K562 (cell line): ENCODE data around the gene EPHB6. TPM values are rescaled to one million over a fixed set of nuclear protein-coding genes. Genes with fewer than 3 reads are reported as not detected.

Experiments used
- ATAC-seq: fragments of 200-7000 bp; cut with Tn5 transposase; 3 replicates; pipeline ENCODE4 v1.9.1; 2020; ENCODE audit warnings: moderate library complexity
- BruUV-seq: library from RNA; stranded (reverse); fragments of 400-500 nt; replicated peaks from 2 replicates; lab custom pipeline; 2021; lab: Mats Ljungman, UMichigan
- CTCF ChIA-PET: fragments of 300-600 bp; formaldehyde crosslinking; extraction: SDS; loops from one replicate; lab custom pipeline; 2021; ENCODE audit warnings: low intra/inter-chr PET ratio; lab: Yijun Ruan, JAX
- POLR2A ChIA-PET: fragments of 300-600, 350-650 bp; sonication (Branson Sonifier 250); formaldehyde crosslinking; extraction: SDS; loops from one replicate; lab custom pipeline; 2021; ENCODE audit warnings: antibody characterized with exemption, inconsistent platforms; lab: Yijun Ruan, JAX
- DNase-seq, 4 experiments: peaks; one replicate each; pipeline versions ENCODE4 v3.0.0 to v3.0.0-alpha.2; 2011 to 2018; ENCODE audit warnings: low spot score in 3 of 4, mixed read lengths in 3 of 4; ENCODE audit errors: extremely low read depth in 1 of 4
- FAIRE-seq: peaks from 2 replicates; lab custom pipeline; 2011; peaks lifted over from hg19 to GRCh38; lab: Jason Lieb, UNC
- H2AFZ ChIP-seq: 2 replicates; pipeline ENCODE4 v1.6.0; 2011; ENCODE audit warnings: low read depth, low read length, control low read depth, inconsistent platforms
- H3K27ac ChIP-seq: fragments of 200-600 bp; 3 replicates; pipeline ENCODE4 v1.8.0; 2011; ENCODE audit warnings: low read depth, mild to moderate bottlenecking, control low read depth, inconsistent platforms, low read length, moderate library complexity, mixed read lengths; ENCODE audit errors: extremely low read depth
- H3K27me3 ChIP-seq, 2 experiments: fragments of 300-600 bp in 1 of 2; 2 replicates in 1 of 2; 3 replicates in 1 of 2; pipeline versions ENCODE4 v1.6.0 to v1.8.0; 2011; ENCODE audit warnings: inconsistent platforms in 2 of 2, low read length in 2 of 2, mild to moderate bottlenecking in 1 of 2, mixed read lengths in 1 of 2, moderate library complexity in 1 of 2; ENCODE audit not compliant: control insufficient read depth in 2 of 2, insufficient read depth in 2 of 2
- H3K36me3 ChIP-seq: fragments of 300-600 bp; 3 replicates; pipeline ENCODE4 v1.8.0; 2011; ENCODE audit warnings: mild to moderate bottlenecking, low read length, inconsistent platforms; ENCODE audit not compliant: control insufficient read depth, insufficient read depth
- H3K4me1 ChIP-seq, 2 experiments: fragments of 200-600 bp in 1 of 2; replicated peaks in 1 of 2; 2 replicates in 1 of 2; 3 replicates in 1 of 2; pipeline versions ENCODE4 v1.5.1 to v1.8.0; 2011; ENCODE audit warnings: inconsistent platforms in 2 of 2, low read length in 2 of 2, mild to moderate bottlenecking in 1 of 2, mixed read lengths in 1 of 2, moderate library complexity in 1 of 2; ENCODE audit not compliant: control insufficient read depth in 2 of 2, insufficient read depth in 2 of 2
- H3K4me2 ChIP-seq: 2 replicates; pipeline ENCODE4 v1.6.1; 2011; ENCODE audit warnings: low read length, control low read depth, inconsistent platforms, mixed read lengths; ENCODE audit not compliant: insufficient read depth
- H3K4me3 ChIP-seq: fragments of 200-600 bp; sonication (generic), shearing (Covaris generic); 2 replicates; pipeline ENCODE4 v1.5.1; 2016; ENCODE audit warnings: control low read depth, inconsistent platforms
- H3K79me2 ChIP-seq: fragments of 200-600 bp; 3 replicates; pipeline ENCODE4 v1.8.0; 2011; ENCODE audit warnings: low read length, inconsistent platforms; ENCODE audit not compliant: control insufficient read depth, insufficient read depth
- H3K9ac ChIP-seq, 2 experiments: 2 replicates each; pipeline versions ENCODE4 v1.6.0 to v1.6.1; 2011; ENCODE audit warnings: low read depth in 2 of 2, low read length in 2 of 2, control low read depth in 1 of 2, inconsistent platforms in 1 of 2, mild to moderate bottlenecking in 1 of 2, mixed read lengths in 1 of 2; ENCODE audit not compliant: insufficient read depth in 1 of 2
- H3K9me1 ChIP-seq: one replicate; pipeline ENCODE4 v1.6.0; 2011; ENCODE audit warnings: inconsistent platforms, mild to moderate bottlenecking, low read length, moderate library complexity; ENCODE audit not compliant: control insufficient read depth, insufficient read depth
- H3K9me3 ChIP-seq: replicated peaks from 2 replicates; pipeline ENCODE4 v1.5.1; 2011; ENCODE audit warnings: low read depth, low read length, inconsistent platforms; ENCODE audit not compliant: control insufficient read depth, insufficient read depth
- H4K20me1 ChIP-seq: replicated peaks from 2 replicates; pipeline ENCODE4 v1.6.1; 2011; ENCODE audit warnings: low read length, inconsistent platforms, mixed read lengths; ENCODE audit not compliant: control insufficient read depth, insufficient read depth
- DMBX1 ChIP-seq: fragments of 250-450 bp; sonication (Bioruptor Pico); IDR thresholded peaks from 2 replicates; pipeline ENCODE4 v1.8.0; 2022; ENCODE audit warnings: inconsistent platforms, mild to moderate bottlenecking, moderate library complexity, borderline replicate concordance
- PHF8 ChIP-seq: fragments of 200-600 bp; sonication (generic); IDR thresholded peaks from 2 replicates; pipeline ENCODE4 v1.6.1; 2012; ENCODE audit warnings: mixed run types, mild to moderate bottlenecking, inconsistent platforms, low read length, moderate library complexity, borderline replicate concordance
- RBFOX2 ChIP-seq: fragments of 200-400 bp; formaldehyde crosslinking; IDR thresholded peaks from 2 replicates; pipeline ENCODE4 v1.6.1; 2017; ENCODE audit warnings: low read depth, mild to moderate bottlenecking, low read length, moderate library complexity
- SNIP1 ChIP-seq: fragments of 450-650 bp; IDR thresholded peaks from 2 replicates; pipeline ENCODE4 v1.7.1; 2017; ENCODE audit warnings: low read depth, mild to moderate bottlenecking
- TBL1XR1 ChIP-seq, 2 experiments: IDR thresholded peaks; 2 replicates each; pipeline ENCODE4 v1.6.1; 2012; ENCODE audit warnings: improper control_type of control experiment in 2 of 2, low read length in 2 of 2, mild to moderate bottlenecking in 1 of 2
- ZFP1 ChIP-seq: fragments of 450-650 bp; formaldehyde crosslinking; IDR thresholded peaks from 2 replicates; pipeline ENCODE4 v1.4.0; 2020; ENCODE audit warnings: mild to moderate bottlenecking, mixed read lengths
- ZNF134 ChIP-seq: fragments of 250-450 bp; sonication (Bioruptor Pico); conservative IDR thresholded peaks from 2 replicates; pipeline ENCODE4 v1.4.0; 2020
- WGBS: fragments of 100-300 bp; shearing (Covaris generic); methylation state at CpG from one replicate; pipeline ENCODE4 v1.1.6; 2016; ENCODE audit warnings: low coverage, mixed read lengths; ENCODE audit not compliant: insufficient coverage; ENCODE audit errors: missing lambda C conversion rate; 5-methylcytosine and 5-hydroxymethylcytosine counted together
- in situ Hi-C: fragments of 300-500 bp; cut with MboI; formaldehyde crosslinking; loops from 4 replicates; pipeline ENCODE4 v1.15.0; 2018; ENCODE audit warnings: inconsistent platforms, mixed read lengths
- intact Hi-C: fragments of 100-400 bp; cut with micrococcal nuclease; formaldehyde crosslinking; loops from 2 replicates; pipeline ENCODE4 v1.14.2; 2022
- polyA plus RNA-seq, 8 experiments: library from polyadenylated mRNA; depleted of rRNA in 4 of 8; stranded (reverse) in 5 of 8; unstranded in 3 of 8; fragments of >200 nt; fragmentation: Nextera tagmentation in 2 of 8; fragmentation: Illumina TruSeq in 1 of 8; extraction: Ambion mirVana in 2 of 8; extraction: Trizol in 1 of 8; gene quantifications; 2 replicates each; pipeline versions ENCODE4 v1.2.1 to v1.2.3, GENCODE V29; 2011 to 2014; ENCODE audit warnings: inconsistent platforms in 1 of 8, missing spikeins in 1 of 8
- total RNA-seq, 7 experiments: library from RNA; depleted of rRNA in 6 of 7; stranded (reverse); fragments of >200 nt in 6 of 7; fragmentation: Illumina TruSeq in 2 of 7; extraction: Trizol in 2 of 7; gene quantifications; 2 replicates each; pipeline versions ENCODE4 v1.2.1 to v1.2.3, GENCODE V29; 2011 to 2021; ENCODE audit warnings: low replicate concordance in 1 of 7
- TF ChIP-seq, protein P1 (sequence below), 2 experiments: IDR thresholded peaks; 2 replicates each; pipeline ENCODE4 v1.6.1; 2011; ENCODE audit warnings: borderline replicate concordance in 1 of 2, control low read depth in 1 of 2, low read depth in 1 of 2, low read length in 1 of 2, mild to moderate bottlenecking in 1 of 2, mixed read lengths in 1 of 2, moderate library complexity in 1 of 2; ENCODE audit not compliant: insufficient read depth in 1 of 2, insufficient read length in 1 of 2, poor library complexity in 1 of 2, severe bottlenecking in 1 of 2; ENCODE audit errors: extremely low read depth in 1 of 2
- TF ChIP-seq, protein P2 (sequence below): sonication (generic); formaldehyde crosslinking; IDR thresholded peaks from 2 replicates; pipeline ENCODE4 v1.8.0; 2022; ENCODE audit warnings: mild to moderate bottlenecking, missing genetic modification reagents
- TF ChIP-seq, protein P3 (sequence below): fragments of 450-650 bp; IDR thresholded peaks from 2 replicates; pipeline ENCODE4 v1.6.1; 2016; ENCODE audit warnings: mild to moderate bottlenecking, moderate library complexity

EPHB6 gene
- total and polyA plus RNA-seq, 9 of the 15 experiments (the other 6 are each of a cell fraction or from before 2014, with no cell fraction given), result 1.4 to 123 (median 7.6) TPM

DNA sequence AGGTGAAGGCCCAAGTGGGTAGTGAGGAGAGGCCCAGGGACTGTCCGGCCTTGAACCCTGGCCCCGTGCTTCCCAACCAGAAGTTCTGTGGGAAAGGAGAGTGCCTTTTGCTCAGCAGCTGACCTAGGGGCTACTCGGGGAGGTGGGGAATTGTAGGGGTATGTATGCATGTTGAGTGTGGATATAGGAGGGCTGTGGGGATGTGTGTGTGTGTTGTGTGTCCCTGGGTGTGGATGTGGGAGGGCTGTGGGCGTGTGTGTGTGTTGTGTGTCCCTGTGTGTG lies 12.2 kb downstream of the EPHB6 start:
- ATAC-seq (no peak), FAIRE-seq (no peak), DNase-seq (no peak)
- 7% methylated on average over 4 of the region's 4 CpGs for WGBS
- intact Hi-C loops, result no loop called here
- H3K4me2 ChIP-seq, result no peak overlapping the region
- H3K79me2 ChIP-seq, result no peaks in the 10 kb centered on the region
- H3K36me3 ChIP-seq, result no peaks in the 10 kb centered on the region
- H3K27me3 ChIP-seq, result peaks cover 8 to 69% of the 10 kb centered on the region in 2 experiments; a peak in 4 of 5 replicates
- in situ Hi-C loops, result no loop called here
- BruUV-seq, result no TSS peak
- H4K20me1 ChIP-seq, result peaks cover 4% of the 10 kb centered on the region; the same call in 1 of the 2 replicates
- H2AFZ ChIP-seq, result no peak overlapping the region
- H3K9me3 ChIP-seq, result no peaks in the 10 kb centered on the region
- CTCF ChIA-PET, result interaction anchor here (1.0 to 2.0 kb wide), 2 partner anchors 13 to 56 kb away, joined by 3 to 15 read pairs; partner anchors contain the start of gene EPHB6
- no peak overlapping the region for H3K9ac ChIP-seq
- no peak overlapping the region for H3K27ac ChIP-seq
- POLR2A ChIA-PET, result no interaction called here
- H3K4me1 ChIP-seq, result peaks cover 0 to 30% of the 10 kb centered on the region in 2 experiments; a peak in 1 of 5 replicates
- no peaks in the 10 kb centered on the region for H3K9me1 ChIP-seq
- H3K4me3 ChIP-seq, result no peak overlapping the region
- TF ChIP-seq, protein P1, sequence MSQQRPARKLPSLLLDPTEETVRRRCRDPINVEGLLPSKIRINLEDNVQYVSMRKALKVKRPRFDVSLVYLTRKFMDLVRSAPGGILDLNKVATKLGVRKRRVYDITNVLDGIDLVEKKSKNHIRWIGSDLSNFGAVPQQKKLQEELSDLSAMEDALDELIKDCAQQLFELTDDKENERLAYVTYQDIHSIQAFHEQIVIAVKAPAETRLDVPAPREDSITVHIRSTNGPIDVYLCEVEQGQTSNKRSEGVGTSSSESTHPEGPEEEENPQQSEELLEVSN (IDR thresholded peaks at IDR 0.05; ENCODE audit: borderline replicate concordance in 1 of 2, extremely low read depth in 1 of 2, insufficient read depth in 1 of 2, insufficient read length in 1 of 2, low read depth in 1 of 2, low read length in 1 of 2, poor library complexity in 1 of 2, severe bottlenecking in 1 of 2), result no peak
- TF ChIP-seq RBFOX2 (no peak), ZFP1 (no peak), PHF8 (no peak), ZNF134 (no peak), DMBX1 (CRISPR knock-in tag) (no peak), TBL1XR1 (IDR thresholded peaks at IDR 0.05; ENCODE audit: low read length in 2 of 2) (no peak), SNIP1 (no peak)
- TF ChIP-seq, protein P2, sequence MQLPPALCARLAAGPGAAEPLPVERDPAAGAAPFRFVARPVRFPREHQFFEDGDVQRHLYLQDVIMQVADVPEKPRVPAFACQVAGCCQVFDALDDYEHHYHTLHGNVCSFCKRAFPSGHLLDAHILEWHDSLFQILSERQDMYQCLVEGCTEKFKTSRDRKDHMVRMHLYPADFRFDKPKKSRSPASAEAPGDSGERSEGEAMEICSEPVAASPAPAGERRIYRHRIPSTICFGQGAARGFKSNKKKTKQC, result no peak
- TF ChIP-seq, protein P3, sequence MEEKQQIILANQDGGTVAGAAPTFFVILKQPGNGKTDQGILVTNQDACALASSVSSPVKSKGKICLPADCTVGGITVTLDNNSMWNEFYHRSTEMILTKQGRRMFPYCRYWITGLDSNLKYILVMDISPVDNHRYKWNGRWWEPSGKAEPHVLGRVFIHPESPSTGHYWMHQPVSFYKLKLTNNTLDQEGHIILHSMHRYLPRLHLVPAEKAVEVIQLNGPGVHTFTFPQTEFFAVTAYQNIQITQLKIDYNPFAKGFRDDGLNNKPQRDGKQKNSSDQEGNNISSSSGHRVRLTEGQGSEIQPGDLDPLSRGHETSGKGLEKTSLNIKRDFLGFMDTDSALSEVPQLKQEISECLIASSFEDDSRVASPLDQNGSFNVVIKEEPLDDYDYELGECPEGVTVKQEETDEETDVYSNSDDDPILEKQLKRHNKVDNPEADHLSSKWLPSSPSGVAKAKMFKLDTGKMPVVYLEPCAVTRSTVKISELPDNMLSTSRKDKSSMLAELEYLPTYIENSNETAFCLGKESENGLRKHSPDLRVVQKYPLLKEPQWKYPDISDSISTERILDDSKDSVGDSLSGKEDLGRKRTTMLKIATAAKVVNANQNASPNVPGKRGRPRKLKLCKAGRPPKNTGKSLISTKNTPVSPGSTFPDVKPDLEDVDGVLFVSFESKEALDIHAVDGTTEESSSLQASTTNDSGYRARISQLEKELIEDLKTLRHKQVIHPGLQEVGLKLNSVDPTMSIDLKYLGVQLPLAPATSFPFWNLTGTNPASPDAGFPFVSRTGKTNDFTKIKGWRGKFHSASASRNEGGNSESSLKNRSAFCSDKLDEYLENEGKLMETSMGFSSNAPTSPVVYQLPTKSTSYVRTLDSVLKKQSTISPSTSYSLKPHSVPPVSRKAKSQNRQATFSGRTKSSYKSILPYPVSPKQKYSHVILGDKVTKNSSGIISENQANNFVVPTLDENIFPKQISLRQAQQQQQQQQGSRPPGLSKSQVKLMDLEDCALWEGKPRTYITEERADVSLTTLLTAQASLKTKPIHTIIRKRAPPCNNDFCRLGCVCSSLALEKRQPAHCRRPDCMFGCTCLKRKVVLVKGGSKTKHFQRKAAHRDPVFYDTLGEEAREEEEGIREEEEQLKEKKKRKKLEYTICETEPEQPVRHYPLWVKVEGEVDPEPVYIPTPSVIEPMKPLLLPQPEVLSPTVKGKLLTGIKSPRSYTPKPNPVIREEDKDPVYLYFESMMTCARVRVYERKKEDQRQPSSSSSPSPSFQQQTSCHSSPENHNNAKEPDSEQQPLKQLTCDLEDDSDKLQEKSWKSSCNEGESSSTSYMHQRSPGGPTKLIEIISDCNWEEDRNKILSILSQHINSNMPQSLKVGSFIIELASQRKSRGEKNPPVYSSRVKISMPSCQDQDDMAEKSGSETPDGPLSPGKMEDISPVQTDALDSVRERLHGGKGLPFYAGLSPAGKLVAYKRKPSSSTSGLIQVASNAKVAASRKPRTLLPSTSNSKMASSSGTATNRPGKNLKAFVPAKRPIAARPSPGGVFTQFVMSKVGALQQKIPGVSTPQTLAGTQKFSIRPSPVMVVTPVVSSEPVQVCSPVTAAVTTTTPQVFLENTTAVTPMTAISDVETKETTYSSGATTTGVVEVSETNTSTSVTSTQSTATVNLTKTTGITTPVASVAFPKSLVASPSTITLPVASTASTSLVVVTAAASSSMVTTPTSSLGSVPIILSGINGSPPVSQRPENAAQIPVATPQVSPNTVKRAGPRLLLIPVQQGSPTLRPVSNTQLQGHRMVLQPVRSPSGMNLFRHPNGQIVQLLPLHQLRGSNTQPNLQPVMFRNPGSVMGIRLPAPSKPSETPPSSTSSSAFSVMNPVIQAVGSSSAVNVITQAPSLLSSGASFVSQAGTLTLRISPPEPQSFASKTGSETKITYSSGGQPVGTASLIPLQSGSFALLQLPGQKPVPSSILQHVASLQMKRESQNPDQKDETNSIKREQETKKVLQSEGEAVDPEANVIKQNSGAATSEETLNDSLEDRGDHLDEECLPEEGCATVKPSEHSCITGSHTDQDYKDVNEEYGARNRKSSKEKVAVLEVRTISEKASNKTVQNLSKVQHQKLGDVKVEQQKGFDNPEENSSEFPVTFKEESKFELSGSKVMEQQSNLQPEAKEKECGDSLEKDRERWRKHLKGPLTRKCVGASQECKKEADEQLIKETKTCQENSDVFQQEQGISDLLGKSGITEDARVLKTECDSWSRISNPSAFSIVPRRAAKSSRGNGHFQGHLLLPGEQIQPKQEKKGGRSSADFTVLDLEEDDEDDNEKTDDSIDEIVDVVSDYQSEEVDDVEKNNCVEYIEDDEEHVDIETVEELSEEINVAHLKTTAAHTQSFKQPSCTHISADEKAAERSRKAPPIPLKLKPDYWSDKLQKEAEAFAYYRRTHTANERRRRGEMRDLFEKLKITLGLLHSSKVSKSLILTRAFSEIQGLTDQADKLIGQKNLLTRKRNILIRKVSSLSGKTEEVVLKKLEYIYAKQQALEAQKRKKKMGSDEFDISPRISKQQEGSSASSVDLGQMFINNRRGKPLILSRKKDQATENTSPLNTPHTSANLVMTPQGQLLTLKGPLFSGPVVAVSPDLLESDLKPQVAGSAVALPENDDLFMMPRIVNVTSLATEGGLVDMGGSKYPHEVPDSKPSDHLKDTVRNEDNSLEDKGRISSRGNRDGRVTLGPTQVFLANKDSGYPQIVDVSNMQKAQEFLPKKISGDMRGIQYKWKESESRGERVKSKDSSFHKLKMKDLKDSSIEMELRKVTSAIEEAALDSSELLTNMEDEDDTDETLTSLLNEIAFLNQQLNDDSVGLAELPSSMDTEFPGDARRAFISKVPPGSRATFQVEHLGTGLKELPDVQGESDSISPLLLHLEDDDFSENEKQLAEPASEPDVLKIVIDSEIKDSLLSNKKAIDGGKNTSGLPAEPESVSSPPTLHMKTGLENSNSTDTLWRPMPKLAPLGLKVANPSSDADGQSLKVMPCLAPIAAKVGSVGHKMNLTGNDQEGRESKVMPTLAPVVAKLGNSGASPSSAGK, result no peak
